Measurements from ENCODE around the gene TBC1D14.
"Not testable (repeated sequence)": the region's sequence is repeated elsewhere in the genome, so short reads cannot be mapped to it uniquely, and the experiment has no call there.

TBC1D14 gene

DNA sequence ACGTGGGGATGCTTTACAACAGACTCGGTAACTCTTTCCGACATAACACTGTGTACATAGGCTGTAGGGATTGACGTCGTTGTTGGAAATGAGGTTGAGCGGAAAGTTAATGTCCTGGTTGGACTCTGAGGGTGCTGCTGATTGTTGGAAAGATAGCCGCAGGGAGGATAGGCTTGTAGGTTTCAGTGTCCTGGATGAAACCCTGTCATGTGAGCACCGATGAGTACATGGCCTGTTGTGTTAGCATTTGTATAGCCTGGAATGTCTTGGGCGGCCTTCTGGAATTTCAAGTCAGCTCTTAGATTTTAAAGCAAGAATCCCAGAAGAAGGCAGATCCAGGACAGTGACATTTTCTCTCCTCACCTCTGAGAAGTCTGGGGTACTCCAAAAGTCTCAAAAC, 63.3 kb downstream of the TBC1D14 start:
- DNase-seq = no peak

- DNase-seq = peak in 11 of 14 donors; percentile 34 to 70 (median 55)
Measured at GRCh38 chr4:6974138-6974848, 64.7 kb downstream of the TBC1D14 start.

GRCh38 chr4:6977846-6978245, 68.2 kb downstream of the TBC1D14 start:
- not testable (repeated sequence) for DNase-seq

GRCh38 chr4:6983544-6984142, 74.0 kb downstream of the TBC1D14 start:
- DNase-seq = no peak

GRCh38 chr4:6984612-6985425, 75.2 kb downstream of the TBC1D14 start:
- no peak for DNase-seq

DNA sequence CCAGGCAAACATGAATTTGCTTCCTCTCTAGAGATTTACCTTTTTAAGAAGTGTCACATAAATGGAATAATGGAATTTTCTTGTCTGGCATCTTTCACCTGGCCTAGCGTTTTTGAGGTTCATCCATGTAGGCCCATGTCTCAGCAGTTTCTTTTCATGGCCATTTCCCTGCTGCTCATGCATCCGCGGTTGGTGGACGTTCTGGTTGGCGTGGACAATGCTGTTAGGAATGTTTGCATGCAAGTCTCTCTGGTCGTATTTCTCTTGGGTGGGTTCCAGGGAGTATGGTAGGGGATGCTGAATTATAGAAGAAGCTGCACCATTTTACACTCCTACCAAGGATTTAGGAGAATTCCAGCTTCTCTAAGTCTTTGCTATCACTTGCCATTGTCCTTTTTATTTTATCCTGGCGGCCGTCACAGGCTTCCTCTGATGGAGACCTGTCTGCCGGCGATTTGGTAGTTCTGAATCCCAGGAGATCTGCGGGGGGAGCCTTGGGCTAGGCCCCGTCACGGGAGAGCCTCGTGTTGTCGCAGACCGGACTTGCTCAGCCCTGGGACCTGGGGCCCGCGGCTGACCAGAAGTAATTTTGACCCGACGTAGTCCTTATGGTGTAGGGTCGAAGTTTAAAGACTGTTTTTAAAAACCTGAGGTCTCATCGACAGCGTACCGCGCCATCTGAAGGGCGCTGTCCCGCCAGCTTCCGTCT, 76.6 kb downstream of the TBC1D14 start:
- DNase-seq = peak in 7 of 14 donors; percentile 58 to 83 (median 74)

DNA sequence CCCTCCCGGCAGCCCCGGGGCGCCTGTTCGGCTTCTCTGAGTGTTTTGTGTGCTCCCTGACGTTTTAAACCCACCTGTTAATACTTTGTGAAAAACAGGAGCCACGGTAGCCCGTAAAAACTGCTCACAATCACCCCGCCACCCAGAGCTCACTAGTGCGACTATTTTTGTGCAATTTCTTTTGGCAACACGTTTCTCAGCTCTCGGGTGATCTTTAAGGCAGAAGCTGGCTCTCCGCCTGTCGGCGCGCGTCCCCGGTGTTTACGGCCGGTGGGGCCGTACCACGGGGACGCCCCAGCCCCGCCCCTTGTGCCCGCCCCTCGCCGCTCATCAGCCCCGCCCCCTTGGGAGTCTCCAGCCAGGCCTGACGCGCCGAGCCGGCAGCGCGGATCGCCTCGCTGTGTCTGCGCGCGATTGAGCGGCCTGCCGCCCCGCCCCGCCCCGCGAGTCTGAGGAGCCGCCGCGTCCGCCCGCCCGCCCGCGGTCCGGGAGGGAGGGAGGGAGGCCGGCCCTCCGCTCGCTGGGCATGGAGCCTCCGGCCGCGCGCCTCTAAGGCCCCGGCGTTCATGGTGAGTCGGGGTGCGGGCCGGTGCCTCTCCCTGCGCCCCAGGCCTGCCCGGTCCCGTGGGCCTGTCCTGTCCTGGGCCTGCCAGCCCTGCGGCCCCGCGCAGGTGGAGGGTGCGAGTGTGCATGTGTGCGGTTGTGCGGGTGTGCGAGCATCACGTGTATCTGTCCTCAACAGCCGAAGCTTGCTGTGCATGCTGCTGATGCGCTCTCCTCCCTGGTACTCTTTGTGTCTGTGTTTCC, 77.4 kb downstream of the TBC1D14 start:
- DNase-seq = peak; percentile 65 to 97 (median 91)

- DNase-seq = no peak
Measured at GRCh38 chr4:6987588-6987961, 77.9 kb downstream of the TBC1D14 start.

- no peak for DNase-seq
Measured at GRCh38 chr4:6988016-6988715, 78.5 kb downstream of the TBC1D14 start.

- no peak for DNase-seq
Measured at GRCh38 chr4:6989331-6989923, 79.8 kb downstream of the TBC1D14 start.

DNA sequence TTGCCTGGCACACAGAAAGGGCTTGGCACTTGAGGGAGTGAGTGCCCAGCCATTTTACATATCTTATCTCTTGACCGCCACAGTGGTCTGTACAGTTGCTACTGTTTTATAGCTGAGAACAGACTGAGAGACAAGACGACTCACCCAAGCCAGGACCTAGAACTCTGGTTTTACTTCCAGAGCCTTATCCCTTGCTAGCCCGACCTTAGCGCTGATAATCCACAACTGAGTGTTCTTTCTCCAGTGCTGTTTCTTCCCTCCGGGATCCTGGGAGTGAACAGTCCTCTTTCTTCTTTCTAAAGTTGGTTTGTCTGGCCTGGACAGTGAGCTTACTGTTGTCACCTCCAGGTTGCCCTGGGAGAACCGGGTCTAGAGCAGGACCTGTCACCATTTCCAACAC, 81.0 kb downstream of the TBC1D14 start:
- DNase-seq = no peak

DNA sequence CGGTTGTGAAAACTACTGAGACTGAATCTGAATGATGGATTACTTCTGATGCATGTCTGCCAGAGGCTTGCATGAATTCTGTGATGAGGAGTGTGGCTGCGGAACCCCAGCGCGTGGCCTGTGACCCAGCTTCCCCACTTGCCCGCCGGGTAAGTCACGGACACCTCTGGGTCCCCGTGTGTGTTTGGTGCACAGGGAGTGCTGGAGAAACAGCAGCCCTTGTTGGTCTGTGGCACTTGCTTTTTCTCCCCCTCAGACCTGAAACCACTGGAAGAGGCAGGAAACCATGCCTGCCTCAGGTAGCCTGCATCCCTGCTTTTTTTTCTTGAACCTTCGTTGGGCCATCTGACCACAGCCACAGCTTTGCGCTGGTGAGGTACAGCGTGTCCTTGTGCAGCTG, 81.6 kb downstream of the TBC1D14 start:
- no peak for DNase-seq

- peak in 7 of 14 donors; percentile 8 to 67 (median 23) for DNase-seq
Measured at GRCh38 chr4:6991771-6992557, 82.3 kb downstream of the TBC1D14 start.

GRCh38 chr4:6992728-6993677, 83.4 kb downstream of the TBC1D14 start:
- no peak for DNase-seq

- no peak for DNase-seq
Measured at GRCh38 chr4:6996481-6996880, 86.9 kb downstream of the TBC1D14 start.

- DNase-seq = no peak
Measured at GRCh38 chr4:6999172-7000086, 89.8 kb downstream of the TBC1D14 start.

- DNase-seq = peak in 7 of 14 donors; percentile 19 to 45 (median 23)
Measured at GRCh38 chr4:7000421-7001176, 91.0 kb downstream of the TBC1D14 start.
